ENCODE measurements around the gene STXBP6. TPM values are rescaled to one million over a fixed set of nuclear protein-coding genes. Genes with fewer than 3 reads are reported as not detected.

The STXBP6 gene
- total RNA-seq, 2 donors from 2014 or later, result not detected

DNA sequence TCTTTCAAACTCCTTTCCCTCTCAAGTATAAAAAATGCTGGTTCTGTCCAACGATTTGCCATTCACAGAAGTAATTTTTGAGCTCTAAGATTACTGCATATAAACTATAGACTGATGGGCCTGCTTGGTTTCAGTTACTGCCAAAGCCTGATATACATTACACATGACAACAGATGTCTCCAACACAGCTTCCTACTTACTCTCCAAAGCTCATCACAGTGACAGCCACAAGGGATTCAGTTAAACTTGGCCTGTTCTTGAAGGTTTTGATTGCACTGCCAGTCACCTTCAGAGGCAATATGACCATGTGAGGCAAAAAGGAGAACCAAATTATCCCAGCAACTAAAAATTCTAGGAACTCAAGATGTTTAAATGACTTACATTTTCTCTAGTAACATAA is 30.1 kb downstream of the STXBP6 start:
- peaks cover 6 to 21% of the 10 kb centered on the region in 2 donors for H3K27me3 Mint-ChIP-seq
- DNase-seq (ENCODE audit: low spot score) (no peak), ATAC-seq (no peak)
- H3K4me3 Mint-ChIP-seq, result no peak overlapping the region
- H3K9me3 Mint-ChIP-seq, result no peaks in the 10 kb centered on the region
- H3K27ac Mint-ChIP-seq, result no peak overlapping the region
- H3K36me3 Mint-ChIP-seq, result no peaks in the 10 kb centered on the region
- H3K4me1 Mint-ChIP-seq (ENCODE audit: low read depth in 2 of 2), result no peaks in the 10 kb centered on the region

DNA sequence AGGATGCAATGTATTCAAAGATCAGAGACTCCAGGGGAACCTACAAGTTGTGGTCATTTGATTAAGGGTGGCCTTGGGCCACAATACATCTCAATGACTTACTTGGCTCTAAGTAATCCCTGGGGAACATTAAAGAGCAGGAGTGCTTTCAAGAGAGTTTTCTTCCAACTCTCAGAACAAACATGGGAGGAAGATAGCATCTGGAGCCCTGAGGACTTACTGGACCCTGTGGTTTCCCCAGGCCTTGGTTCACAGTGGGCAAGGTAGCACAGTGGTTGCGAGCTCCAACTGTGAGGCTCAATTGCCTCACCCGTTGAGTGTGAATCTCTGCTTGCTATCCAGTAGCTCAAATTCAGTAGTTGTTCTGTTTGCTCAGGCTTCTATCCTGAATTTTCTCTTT is 32.4 kb downstream of the STXBP6 start:
- no peaks in the 10 kb centered on the region for H3K9me3 Mint-ChIP-seq
- peaks cover 10 to 23% of the 10 kb centered on the region in 2 donors for H3K27me3 Mint-ChIP-seq
- DNase-seq (ENCODE audit: low spot score) (no peak), ATAC-seq (peak in 1 of 2 donors; percentile 33)
- H3K4me1 Mint-ChIP-seq (ENCODE audit: low read depth in 2 of 2), result no peaks in the 10 kb centered on the region
- H3K36me3 Mint-ChIP-seq, result no peaks in the 10 kb centered on the region
- no peak overlapping the region for H3K4me3 Mint-ChIP-seq
- no peak overlapping the region for H3K27ac Mint-ChIP-seq

DNA sequence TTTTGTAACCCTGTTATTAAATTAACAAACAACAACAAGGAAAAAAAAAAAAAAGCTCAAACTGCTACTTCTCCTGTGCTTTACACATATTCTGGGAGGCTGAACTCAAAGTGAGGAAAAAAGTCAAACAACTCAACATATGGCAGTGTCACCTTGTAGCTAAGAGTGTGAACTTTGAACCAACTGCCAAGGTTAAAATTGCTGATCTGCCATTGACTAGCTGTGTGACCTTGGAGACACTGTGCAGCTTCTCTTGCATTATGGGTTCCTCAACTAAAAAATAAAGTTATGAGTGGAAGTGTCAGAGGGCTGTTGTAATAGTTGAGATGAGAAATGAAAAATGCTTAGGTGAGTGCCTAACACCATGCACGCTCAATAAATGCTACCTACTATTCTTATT is 34.2 kb downstream of the STXBP6 start:
- DNase-seq (ENCODE audit: low spot score) (no peak), ATAC-seq (no peak)
- no peaks in the 10 kb centered on the region for H3K36me3 Mint-ChIP-seq
- H3K4me3 Mint-ChIP-seq, result no peak overlapping the region
- H3K4me1 Mint-ChIP-seq (ENCODE audit: low read depth in 2 of 2), result no peaks in the 10 kb centered on the region
- no peak overlapping the region for H3K27ac Mint-ChIP-seq
- H3K27me3 Mint-ChIP-seq, result peaks cover 12 to 21% of the 10 kb centered on the region in 2 donors
- no peaks in the 10 kb centered on the region for H3K9me3 Mint-ChIP-seq

DNA sequence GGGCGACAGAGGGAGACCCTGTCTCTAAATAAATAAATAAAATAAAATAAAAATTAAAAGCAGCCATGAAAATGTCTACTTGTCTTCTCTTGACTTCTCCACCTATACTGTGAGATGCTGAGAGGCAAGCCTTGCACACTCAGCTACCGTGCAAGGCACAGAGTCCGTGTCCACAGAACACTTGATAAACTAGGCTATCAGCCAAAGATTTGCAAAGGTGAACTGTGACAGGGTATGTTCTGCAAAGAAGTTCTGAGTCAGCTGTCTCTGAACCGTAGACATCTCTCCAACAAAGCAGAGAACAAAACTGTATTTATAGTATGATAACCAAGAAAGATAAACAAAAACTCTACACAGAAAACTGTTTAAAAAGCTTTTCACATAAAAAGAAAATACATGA is 35.5 kb downstream of the STXBP6 start:
- ATAC-seq (no peak), DNase-seq (ENCODE audit: low spot score) (no peak)
- Mint-ChIP-seq H3K9me3 (no peaks in the 10 kb centered on the region), H3K27ac (no peak overlapping the region), H3K4me1 (ENCODE audit: low read depth in 2 of 2) (no peaks in the 10 kb centered on the region), H3K27me3 (peaks cover 21 to 26% of the 10 kb centered on the region in 2 donors), H3K36me3 (no peaks in the 10 kb centered on the region), H3K4me3 (no peak overlapping the region)

DNA sequence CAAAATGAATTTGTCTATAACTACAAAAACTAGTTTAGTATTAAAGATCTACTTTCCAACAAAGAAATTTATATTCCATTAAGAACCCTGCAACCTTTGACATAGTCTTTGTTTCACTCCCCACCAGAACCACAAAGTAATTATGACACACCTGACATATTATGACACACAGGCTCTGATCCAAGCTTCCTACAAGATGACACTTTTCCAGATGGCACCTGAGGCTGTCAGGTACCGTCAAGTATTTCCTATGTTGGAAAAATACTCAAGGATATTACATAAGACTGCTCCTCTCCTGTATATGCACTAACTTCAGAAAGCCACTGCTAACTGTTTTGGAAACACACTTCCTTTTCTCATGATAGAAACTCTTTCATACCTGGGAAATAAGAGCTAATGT is 38.9 kb downstream of the STXBP6 start:
- no peak overlapping the region for H3K27ac Mint-ChIP-seq
- H3K36me3 Mint-ChIP-seq, result no peaks in the 10 kb centered on the region
- ATAC-seq (no peak), DNase-seq (ENCODE audit: low spot score) (no peak)
- H3K9me3 Mint-ChIP-seq, result no peaks in the 10 kb centered on the region
- no peak overlapping the region for H3K4me3 Mint-ChIP-seq
- peaks cover 20% of the 10 kb centered on the region in 2 donors for H3K27me3 Mint-ChIP-seq
- H3K4me1 Mint-ChIP-seq (ENCODE audit: low read depth in 2 of 2), result no peaks in the 10 kb centered on the region

DNA sequence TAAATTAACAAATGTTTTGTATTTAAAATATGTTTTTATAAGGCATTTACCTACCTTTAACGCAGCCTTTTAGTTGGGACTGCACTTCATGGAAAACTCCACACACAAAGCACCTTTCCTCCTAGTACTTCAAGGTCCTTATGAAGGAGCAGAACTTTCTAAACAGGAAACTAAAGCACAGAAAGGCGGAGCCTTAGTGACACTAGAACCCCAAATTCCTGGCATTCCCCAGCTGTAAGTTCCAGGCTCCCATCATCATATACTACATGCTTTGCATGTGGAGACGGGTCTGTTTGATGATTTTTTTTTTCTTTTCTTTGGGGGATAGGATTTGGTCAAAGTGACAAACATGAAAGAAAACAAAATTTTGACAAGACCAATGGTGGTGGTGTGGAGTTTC is 39.5 kb downstream of the STXBP6 start:
- no peaks in the 10 kb centered on the region for H3K9me3 Mint-ChIP-seq
- no peak overlapping the region for H3K4me3 Mint-ChIP-seq
- no peaks in the 10 kb centered on the region for H3K36me3 Mint-ChIP-seq
- no peak for DNase-seq (ENCODE audit: low spot score)
- H3K27ac Mint-ChIP-seq, result no peak overlapping the region
- ATAC-seq, result no peak
- H3K4me1 Mint-ChIP-seq (ENCODE audit: low read depth in 2 of 2), result no peaks in the 10 kb centered on the region
- peaks cover 18 to 20% of the 10 kb centered on the region in 2 donors for H3K27me3 Mint-ChIP-seq

DNA sequence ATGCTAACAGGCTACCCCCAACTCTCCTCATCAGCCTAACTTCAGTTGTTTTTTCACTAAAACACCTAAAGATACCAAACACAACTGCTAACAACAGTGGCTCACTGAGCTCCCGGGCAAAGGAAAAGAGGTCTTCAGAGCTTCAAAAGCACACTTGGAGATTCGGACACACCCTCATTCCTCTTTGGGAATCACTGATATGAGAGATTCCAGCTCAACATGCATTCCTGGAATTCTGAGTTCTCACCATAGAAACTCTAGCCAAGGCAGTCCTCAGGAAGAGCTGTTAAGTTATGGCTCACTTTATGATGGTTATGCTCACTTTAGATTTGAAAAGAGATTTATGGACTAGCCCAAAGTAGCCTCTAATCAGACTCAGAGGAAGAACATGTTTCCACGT is 40.1 kb downstream of the STXBP6 start:
- no peaks in the 10 kb centered on the region for H3K4me1 Mint-ChIP-seq (ENCODE audit: low read depth in 2 of 2)

DNA sequence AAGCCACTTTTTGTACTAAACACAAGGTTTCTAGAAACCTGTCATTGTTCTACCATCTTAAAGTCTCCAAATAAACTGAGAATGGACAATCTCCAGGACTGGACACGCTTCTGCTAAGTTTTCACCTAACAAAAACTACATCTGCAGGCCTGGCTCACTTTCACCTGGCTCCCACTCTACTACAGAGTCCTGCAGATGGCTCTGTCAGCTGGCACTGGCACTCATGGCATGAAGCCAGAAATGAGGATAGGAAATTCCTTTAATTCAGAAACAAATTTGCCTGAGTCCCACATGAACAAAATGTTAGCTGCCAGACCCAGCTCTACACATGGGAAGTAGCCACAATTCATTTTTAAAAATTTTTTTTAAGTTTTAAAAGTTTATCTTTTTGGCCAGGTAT is 42.1 kb downstream of the STXBP6 start:
- no peaks in the 10 kb centered on the region for H3K9me3 Mint-ChIP-seq
- no peak overlapping the region for H3K4me3 Mint-ChIP-seq
- no peak for ATAC-seq

More for the DNA sequence above, 40.1 kb downstream of the STXBP6 start:
- peaks cover 18 to 22% of the 10 kb centered on the region in 2 donors for H3K27me3 Mint-ChIP-seq
- no peak for ATAC-seq
- no peak overlapping the region for H3K4me3 Mint-ChIP-seq
- DNase-seq (ENCODE audit: low spot score), result no peak
- H3K27ac Mint-ChIP-seq, result no peak overlapping the region
- H3K9me3 Mint-ChIP-seq, result no peaks in the 10 kb centered on the region
- H3K36me3 Mint-ChIP-seq, result no peaks in the 10 kb centered on the region

DNA sequence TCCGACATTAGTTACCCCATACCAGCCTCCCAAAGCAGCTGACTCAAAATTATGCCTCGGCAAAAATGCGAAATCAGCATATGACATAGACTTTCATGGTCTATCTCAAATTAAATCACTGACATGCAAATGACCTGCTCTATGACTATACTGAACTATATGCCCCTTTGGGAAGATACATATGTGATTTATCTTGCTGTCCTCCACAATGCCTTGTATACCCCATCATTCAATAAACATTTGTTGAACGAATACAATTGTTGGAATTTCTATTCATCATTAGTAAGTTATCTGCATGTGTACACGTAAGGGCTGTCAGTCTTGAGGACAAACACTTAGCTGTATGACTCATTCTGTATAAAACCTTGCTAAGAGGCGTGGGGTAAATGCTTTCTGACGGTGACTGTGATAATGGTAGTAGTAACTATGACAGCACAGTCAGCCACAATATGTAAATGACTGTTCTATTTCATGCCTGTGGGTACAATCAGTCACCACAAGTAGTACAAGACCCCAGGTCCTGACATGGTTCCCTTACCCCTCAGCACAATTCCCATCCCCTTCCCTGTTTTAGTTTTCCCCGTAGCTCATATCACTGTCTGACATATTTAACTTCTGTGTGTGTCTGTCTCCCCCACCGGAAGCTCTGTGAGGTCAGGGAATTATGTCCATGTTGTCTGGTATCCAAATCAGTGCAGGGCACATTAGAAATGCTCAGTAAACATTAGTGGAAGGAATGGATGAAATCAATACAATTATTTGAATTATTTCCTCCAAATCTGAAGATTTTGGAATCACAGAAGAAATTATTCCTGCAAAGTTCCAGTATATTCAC is 42.8 kb downstream of the STXBP6 start:
- no peaks in the 10 kb centered on the region for H3K9me3 Mint-ChIP-seq
- H3K4me3 Mint-ChIP-seq, result no peak overlapping the region
- H3K36me3 Mint-ChIP-seq, result no peaks in the 10 kb centered on the region
- peak in 1 of 2 donors; percentile 51 for ATAC-seq
- H3K4me1 Mint-ChIP-seq (ENCODE audit: low read depth in 2 of 2), result no peaks in the 10 kb centered on the region
- DNase-seq (ENCODE audit: low spot score), result no peak
- no peak overlapping the region for H3K27ac Mint-ChIP-seq
- peaks cover 19% of the 10 kb centered on the region in 2 donors for H3K27me3 Mint-ChIP-seq

More for the DNA sequence above, 42.1 kb downstream of the STXBP6 start:
- DNase-seq (ENCODE audit: low spot score), result no peak
- no peak overlapping the region for H3K27ac Mint-ChIP-seq
- no peaks in the 10 kb centered on the region for H3K36me3 Mint-ChIP-seq
- H3K4me1 Mint-ChIP-seq (ENCODE audit: low read depth in 2 of 2), result no peaks in the 10 kb centered on the region
- H3K27me3 Mint-ChIP-seq, result peaks cover 19% of the 10 kb centered on the region in 2 donors

DNA sequence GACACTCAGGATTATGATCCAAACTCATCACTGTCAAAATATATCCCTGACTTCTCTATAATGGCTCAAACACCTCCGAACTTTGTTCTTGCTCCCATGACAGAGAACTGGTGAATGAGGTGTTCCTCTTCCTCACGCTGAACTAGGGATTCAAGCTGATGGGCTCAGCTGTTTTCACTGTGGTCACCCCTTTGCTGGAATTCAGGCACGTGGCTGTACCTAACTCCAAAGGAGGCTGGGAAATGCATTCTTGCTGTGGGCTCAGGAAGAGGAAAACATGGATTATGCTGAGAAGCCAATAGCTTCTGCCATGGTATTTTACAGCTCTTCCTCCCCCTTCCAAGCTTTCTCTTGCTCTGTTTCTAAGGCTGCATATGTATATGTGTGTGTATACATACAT is 43.9 kb downstream of the STXBP6 start:
- no peaks in the 10 kb centered on the region for H3K36me3 Mint-ChIP-seq
- H3K27ac Mint-ChIP-seq, result no peak overlapping the region
- no peaks in the 10 kb centered on the region for H3K9me3 Mint-ChIP-seq
- ATAC-seq (no peak), DNase-seq (ENCODE audit: low spot score) (no peak)
- H3K4me1 Mint-ChIP-seq (ENCODE audit: low read depth in 2 of 2), result no peaks in the 10 kb centered on the region
- H3K4me3 Mint-ChIP-seq, result no peak overlapping the region
- H3K27me3 Mint-ChIP-seq, result peaks cover 16 to 19% of the 10 kb centered on the region in 2 donors

DNA sequence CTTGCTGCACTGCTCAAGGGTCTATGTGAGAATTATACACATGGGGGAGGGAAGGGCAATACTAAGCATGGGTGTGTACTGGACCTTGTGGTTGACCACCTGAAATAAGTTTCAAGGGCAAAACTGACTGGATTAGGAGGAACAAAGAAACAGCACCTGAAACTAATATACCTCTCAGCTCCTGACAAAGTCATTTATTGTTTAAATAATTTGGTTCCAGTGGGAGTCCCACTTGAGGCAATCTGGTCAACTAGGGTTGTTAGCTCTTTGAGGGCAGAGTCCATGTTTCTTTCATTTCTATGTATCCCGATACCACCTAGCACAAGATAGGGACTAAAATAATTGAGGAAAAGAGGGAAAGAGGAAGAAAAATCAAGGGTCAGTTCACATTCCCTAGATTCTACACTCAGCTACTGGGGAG is 45.5 kb downstream of the STXBP6 start:
- Mint-ChIP-seq H3K27me3 (peaks cover 7 to 14% of the 10 kb centered on the region in 2 donors), H3K9me3 (no peaks in the 10 kb centered on the region), H3K4me3 (no peak overlapping the region), H3K36me3 (no peaks in the 10 kb centered on the region), H3K27ac (no peak overlapping the region), H3K4me1 (ENCODE audit: low read depth in 2 of 2) (no peaks in the 10 kb centered on the region)
- ATAC-seq (no peak), DNase-seq (ENCODE audit: low spot score) (no peak)

DNA sequence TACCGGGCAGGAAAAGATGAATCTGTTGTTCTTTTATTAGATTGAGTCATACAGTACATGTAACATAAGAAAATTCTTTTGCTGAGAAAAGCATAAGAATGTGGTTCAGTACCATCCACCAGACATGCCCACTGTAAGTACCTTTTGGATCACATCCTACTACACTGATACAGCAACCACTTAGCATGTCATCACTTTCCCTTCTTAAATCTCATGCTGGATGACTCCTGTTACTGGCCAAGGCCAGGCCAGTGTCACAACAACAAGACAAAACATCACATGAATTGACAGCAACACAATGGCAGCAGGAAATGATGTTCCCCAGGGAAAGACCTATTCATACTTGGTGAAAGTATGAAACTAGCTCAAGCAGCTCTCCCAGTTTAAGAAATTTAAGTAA is 46.4 kb downstream of the STXBP6 start:
- H3K36me3 Mint-ChIP-seq, result no peaks in the 10 kb centered on the region
- no peak for ATAC-seq

DNA sequence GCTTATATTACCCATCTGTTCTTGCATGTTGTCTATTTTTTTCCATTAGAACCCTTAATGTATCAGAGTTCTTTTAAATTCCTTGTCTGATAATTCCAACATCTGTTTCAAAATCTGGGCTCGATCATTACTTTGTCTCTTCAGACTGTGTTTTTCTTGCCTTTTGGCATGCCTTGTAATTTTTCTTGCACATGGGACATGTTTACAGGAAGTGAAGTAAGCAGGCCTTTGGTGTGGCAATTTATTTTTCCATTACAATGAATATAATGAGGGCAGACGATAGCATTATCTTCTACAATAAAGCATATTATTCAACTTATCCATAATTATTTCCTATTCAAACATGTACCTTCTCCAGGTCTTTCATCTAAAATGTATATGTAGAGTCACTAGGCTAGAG is 48.3 kb downstream of the STXBP6 start:
- H3K27ac Mint-ChIP-seq, result no peak overlapping the region
- no peaks in the 10 kb centered on the region for H3K9me3 Mint-ChIP-seq
- no peak for ATAC-seq

More for the DNA sequence above, 46.4 kb downstream of the STXBP6 start:
- Mint-ChIP-seq H3K4me3 (no peak overlapping the region), H3K27ac (no peak overlapping the region), H3K27me3 (peaks cover 5 to 8% of the 10 kb centered on the region in 2 donors), H3K9me3 (no peaks in the 10 kb centered on the region), H3K4me1 (ENCODE audit: low read depth in 2 of 2) (no peaks in the 10 kb centered on the region)
- no peak for DNase-seq (ENCODE audit: low spot score)

DNA sequence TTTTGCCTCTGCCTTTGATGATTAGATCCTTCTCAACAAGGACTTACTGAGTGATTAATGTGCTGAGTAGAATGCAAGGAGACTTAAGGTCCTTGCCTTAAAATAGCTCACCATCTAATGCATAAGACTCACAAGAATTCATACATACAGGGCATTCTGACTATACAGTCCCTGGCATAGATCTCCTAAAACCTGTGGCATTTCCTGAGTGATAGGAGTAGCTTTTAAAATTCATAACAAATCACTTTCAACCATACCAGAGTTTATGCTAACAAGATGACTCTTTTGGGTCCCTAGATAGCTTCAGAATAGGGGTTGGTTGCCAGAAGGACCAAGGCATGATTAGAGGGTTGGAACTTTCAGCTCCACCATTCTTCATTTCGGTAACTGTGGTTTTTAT is 48.8 kb downstream of the STXBP6 start:
- peaks cover 5 to 8% of the 10 kb centered on the region in 2 donors for H3K27me3 Mint-ChIP-seq
- H3K4me3 Mint-ChIP-seq, result no peak overlapping the region
- DNase-seq (ENCODE audit: low spot score) (no peak), ATAC-seq (no peak)
- no peaks in the 10 kb centered on the region for H3K4me1 Mint-ChIP-seq (ENCODE audit: low read depth in 2 of 2)
- no peak overlapping the region for H3K27ac Mint-ChIP-seq
- H3K36me3 Mint-ChIP-seq, result no peaks in the 10 kb centered on the region
- H3K9me3 Mint-ChIP-seq, result no peaks in the 10 kb centered on the region

More for the DNA sequence above, 48.3 kb downstream of the STXBP6 start:
- DNase-seq (ENCODE audit: low spot score), result no peak
- peaks cover 5 to 8% of the 10 kb centered on the region in 2 donors for H3K27me3 Mint-ChIP-seq
- H3K4me3 Mint-ChIP-seq, result no peak overlapping the region
- H3K4me1 Mint-ChIP-seq (ENCODE audit: low read depth in 2 of 2), result no peaks in the 10 kb centered on the region
- no peaks in the 10 kb centered on the region for H3K36me3 Mint-ChIP-seq
